H9 (cell line): ENCODE results near the gene DTNB. TPM values are rescaled to one million over a fixed set of nuclear protein-coding genes. Genes with fewer than 3 reads are reported as not detected.

Source experiments
- DNase-seq: peaks from one replicate; pipeline ENCODE4 v3.0.0-alpha.2; 2017
- H2AFZ ChIP-seq: one replicate; pipeline ENCODE4 v1.6.1; 2013; ENCODE audit warnings: mild to moderate bottlenecking, low read length, control low read depth, moderate library complexity
- H2AK5ac ChIP-seq: 2 replicates; pipeline ENCODE4 v1.6.1; 2013; ENCODE audit warnings: low read length, control low read depth, mixed read lengths; ENCODE audit not compliant: insufficient read length
- H2BK120ac ChIP-seq: one replicate; pipeline ENCODE4 v1.6.1; 2013; ENCODE audit warnings: low read depth, mild to moderate bottlenecking, low read length, control low read depth, inconsistent platforms; ENCODE audit not compliant: poor library complexity, severe bottlenecking
- H2BK12ac ChIP-seq: 2 replicates; pipeline ENCODE4 v1.6.1; 2013; ENCODE audit warnings: low read length, control low read depth, mixed read lengths, low read depth; ENCODE audit not compliant: insufficient read length
- H2BK15ac ChIP-seq: 2 replicates; pipeline ENCODE4 v1.6.1; 2013; ENCODE audit warnings: low read depth, low read length, control low read depth
- H2BK20ac ChIP-seq: one replicate; pipeline ENCODE4 v1.6.1; 2013; ENCODE audit warnings: low read depth, mild to moderate bottlenecking, low read length, control low read depth, inconsistent platforms; ENCODE audit not compliant: poor library complexity, severe bottlenecking
- H2BK5ac ChIP-seq: 2 replicates; pipeline ENCODE4 v1.6.1; 2013; ENCODE audit warnings: low read length, control low read depth, mixed read lengths; ENCODE audit not compliant: insufficient read length
- H3K14ac ChIP-seq: 2 replicates; pipeline ENCODE4 v1.6.1; 2013; ENCODE audit warnings: low read length, control low read depth; ENCODE audit not compliant: insufficient read depth
- H3K18ac ChIP-seq: 2 replicates; pipeline ENCODE4 v1.6.1; 2013; ENCODE audit warnings: low read depth, mild to moderate bottlenecking, mixed read lengths, low read length, control low read depth; ENCODE audit not compliant: insufficient read length
- H3K23ac ChIP-seq: 2 replicates; pipeline ENCODE4 v1.6.1; 2013; ENCODE audit warnings: low read length, control low read depth, mixed read lengths, low read depth; ENCODE audit not compliant: insufficient read length
- H3K23me2 ChIP-seq: 2 replicates; pipeline ENCODE4 v1.6.1; 2013; ENCODE audit warnings: low read depth, mild to moderate bottlenecking, mixed read lengths, low read length, control low read depth; ENCODE audit not compliant: insufficient read length, poor library complexity, severe bottlenecking
- H3K27ac ChIP-seq: 2 replicates; pipeline ENCODE4 v1.5.1; 2013; ENCODE audit warnings: low read length, control low read depth, mixed read lengths, low read depth; ENCODE audit not compliant: insufficient read length
- H3K27me3 ChIP-seq: 2 replicates; pipeline ENCODE4 v1.6.1; 2013; ENCODE audit warnings: low read length, control low read depth, inconsistent platforms; ENCODE audit not compliant: insufficient read depth
- H3K4ac ChIP-seq: 2 replicates; pipeline ENCODE4 v1.6.1; 2013; ENCODE audit warnings: low read depth, mild to moderate bottlenecking, control low read depth, inconsistent platforms, low read length, moderate library complexity
- H3K4me1 ChIP-seq: 2 replicates; pipeline ENCODE4 v1.6.1; 2013; ENCODE audit warnings: low read length, control low read depth, inconsistent platforms; ENCODE audit not compliant: insufficient read depth
- H3K4me2 ChIP-seq: 2 replicates; pipeline ENCODE4 v1.6.1; 2013; ENCODE audit warnings: low read length, control low read depth, mixed read lengths; ENCODE audit not compliant: insufficient read length, insufficient read depth
- H3K56ac ChIP-seq: 2 replicates; pipeline ENCODE4 v1.6.1; 2013; ENCODE audit warnings: low read depth, mild to moderate bottlenecking, mixed read lengths, low read length, control low read depth; ENCODE audit not compliant: insufficient read length
- H3K79me1 ChIP-seq: 2 replicates; pipeline ENCODE4 v1.6.1; 2013; ENCODE audit warnings: low read depth, mild to moderate bottlenecking, moderate library complexity, low read length, control low read depth, inconsistent platforms; ENCODE audit not compliant: insufficient read depth, poor library complexity, severe bottlenecking
- H3K79me2 ChIP-seq: 2 replicates; pipeline ENCODE4 v1.6.1; 2013; ENCODE audit warnings: low read length, control low read depth, inconsistent platforms; ENCODE audit not compliant: insufficient read depth
- H3K9ac ChIP-seq: 2 replicates; pipeline ENCODE4 v1.6.1; 2013; ENCODE audit warnings: low read length, control low read depth, mixed read lengths; ENCODE audit not compliant: insufficient read length; ENCODE audit errors: extremely low read depth
- H3K9me3 ChIP-seq: one replicate; pipeline ENCODE4 v1.6.1; 2013; ENCODE audit warnings: low read depth, low read length, inconsistent platforms; ENCODE audit not compliant: control insufficient read depth
- H3T11ph ChIP-seq: one replicate; pipeline ENCODE4 v1.6.1; 2013; ENCODE audit warnings: mild to moderate bottlenecking, low read length, control low read depth, inconsistent platforms
- H4K20me1 ChIP-seq: one replicate; pipeline ENCODE4 v1.6.1; 2013; ENCODE audit not compliant: control insufficient read depth, insufficient read length, insufficient read depth
- H4K5ac ChIP-seq: 2 replicates; pipeline ENCODE4 v1.6.1; 2013; ENCODE audit warnings: low read depth, mild to moderate bottlenecking, mixed read lengths, low read length, control low read depth; ENCODE audit not compliant: insufficient read length
- H4K8ac ChIP-seq: replicated peaks from 2 replicates; pipeline ENCODE4 v1.6.1; 2013; ENCODE audit warnings: low read length, control low read depth, mixed read lengths, low read depth; ENCODE audit not compliant: insufficient read length
- H4K91ac ChIP-seq: 2 replicates; pipeline ENCODE4 v1.6.1; 2013; ENCODE audit warnings: low read depth, mild to moderate bottlenecking, moderate library complexity, mixed read lengths, low read length, control low read depth; ENCODE audit not compliant: insufficient read length
- H3K27ac Mint-ChIP-seq, 3 experiments: 2 replicates in 2 of 3; 3 replicates in 1 of 3; pipeline ENCODE4 v1.8.0; 2020 to 2021; ENCODE audit warnings: mixed read lengths in 3 of 3, mild to moderate bottlenecking in 1 of 3, moderate library complexity in 1 of 3
- H3K27me3 Mint-ChIP-seq: 2 replicates; pipeline ENCODE4 v1.8.0; 2021; ENCODE audit warnings: low read depth, mild to moderate bottlenecking, moderate library complexity, mixed read lengths
- H3K36me3 Mint-ChIP-seq, 3 experiments: 2 replicates in 2 of 3; 3 replicates in 1 of 3; pipeline ENCODE4 v1.8.0; 2020 to 2021; ENCODE audit warnings: low read depth in 3 of 3, mixed read lengths in 3 of 3; ENCODE audit not compliant: insufficient read depth in 1 of 3
- H3K4me1 Mint-ChIP-seq, 2 experiments: 2 replicates each; pipeline ENCODE4 v1.8.0; 2020; ENCODE audit warnings: mixed read lengths in 2 of 2
- H3K4me3 Mint-ChIP-seq, 2 experiments: 2 replicates in 1 of 2; 3 replicates in 1 of 2; pipeline ENCODE4 v1.8.0; 2020 to 2021; ENCODE audit warnings: mild to moderate bottlenecking in 2 of 2, mixed read lengths in 2 of 2, moderate library complexity in 1 of 2
- H3K9me3 Mint-ChIP-seq, 2 experiments: 2 replicates in 1 of 2; 3 replicates in 1 of 2; pipeline ENCODE4 v1.8.0; 2020; ENCODE audit warnings: mild to moderate bottlenecking in 2 of 2, mixed read lengths in 2 of 2, moderate library complexity in 1 of 2
- WGBS: extraction: QIAGEN DNeasy Blood & Tissue Kit; methylation state at CpG from one replicate; pipeline ENCODE4 v1.1.7; 2013; ENCODE audit warnings: missing lambda C conversion rate, low lambda C conversion rate, mixed read lengths; ENCODE audit not compliant: insufficient read length; ENCODE audit errors: extremely low coverage; 5-methylcytosine and 5-hydroxymethylcytosine counted together
- total RNA-seq: library from RNA; stranded (reverse); gene quantifications from 2 replicates; pipeline ENCODE4 v1.2.1, GENCODE V29; 2021
- TF ChIP-seq, protein P1 (sequence below): fragments of 200-600 bp; sonication (generic); conservative IDR thresholded peaks from 3 replicates; pipeline ENCODE4 v1.8.0; 2021; ENCODE audit warnings: antibody characterized with exemption, mild to moderate bottlenecking

DTNB gene
- total RNA-seq, 1 experiment from 2014 or later: 26.7 TPM

DNA sequence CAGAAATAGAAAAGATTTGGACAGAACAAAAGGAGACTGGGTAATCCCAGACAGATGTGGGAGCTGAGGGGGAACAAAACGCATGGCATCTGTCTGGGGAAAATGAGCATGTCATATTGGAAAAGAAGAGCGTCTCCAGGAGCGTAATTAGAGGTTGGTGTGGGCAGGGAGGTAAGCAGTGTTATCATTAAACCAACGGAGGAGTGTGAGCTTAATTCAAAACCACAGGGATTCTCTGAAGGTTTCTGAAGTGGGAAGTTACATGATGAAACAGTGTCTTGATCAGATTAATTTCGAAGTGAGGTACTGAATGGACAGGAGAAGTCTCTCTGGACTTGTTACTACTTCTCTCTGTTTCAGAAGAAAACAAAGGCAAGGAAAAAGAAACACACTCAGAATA lies 53.3 kb downstream of the DTNB start:
- TF ChIP-seq, protein P1, sequence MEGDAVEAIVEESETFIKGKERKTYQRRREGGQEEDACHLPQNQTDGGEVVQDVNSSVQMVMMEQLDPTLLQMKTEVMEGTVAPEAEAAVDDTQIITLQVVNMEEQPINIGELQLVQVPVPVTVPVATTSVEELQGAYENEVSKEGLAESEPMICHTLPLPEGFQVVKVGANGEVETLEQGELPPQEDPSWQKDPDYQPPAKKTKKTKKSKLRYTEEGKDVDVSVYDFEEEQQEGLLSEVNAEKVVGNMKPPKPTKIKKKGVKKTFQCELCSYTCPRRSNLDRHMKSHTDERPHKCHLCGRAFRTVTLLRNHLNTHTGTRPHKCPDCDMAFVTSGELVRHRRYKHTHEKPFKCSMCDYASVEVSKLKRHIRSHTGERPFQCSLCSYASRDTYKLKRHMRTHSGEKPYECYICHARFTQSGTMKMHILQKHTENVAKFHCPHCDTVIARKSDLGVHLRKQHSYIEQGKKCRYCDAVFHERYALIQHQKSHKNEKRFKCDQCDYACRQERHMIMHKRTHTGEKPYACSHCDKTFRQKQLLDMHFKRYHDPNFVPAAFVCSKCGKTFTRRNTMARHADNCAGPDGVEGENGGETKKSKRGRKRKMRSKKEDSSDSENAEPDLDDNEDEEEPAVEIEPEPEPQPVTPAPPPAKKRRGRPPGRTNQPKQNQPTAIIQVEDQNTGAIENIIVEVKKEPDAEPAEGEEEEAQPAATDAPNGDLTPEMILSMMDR: no peak
- H3K4me1 Mint-ChIP-seq: peaks cover 10 to 12% of the 10 kb centered on the region in 2 experiments

More for the DNA sequence above, 53.3 kb downstream of the DTNB start:
- Histone ChIP-seq H4K8ac (no peak overlapping the region), H3K9me3 (no peaks in the 10 kb centered on the region), H4K5ac (no peak overlapping the region), H2BK120ac (no peak overlapping the region), H2BK5ac (no peak overlapping the region), H3K27me3 (no peaks in the 10 kb centered on the region), H3K79me2 (no peaks in the 10 kb centered on the region), H3K23ac (no peak overlapping the region), H2AFZ (no peak overlapping the region), H3K27ac (no peak overlapping the region), H2BK20ac (no peak overlapping the region), H4K20me1 (no peaks in the 10 kb centered on the region), H3K4me1 (no peaks in the 10 kb centered on the region; the same call in 1 of the 2 replicates), H2BK15ac (no peak overlapping the region), H2AK5ac (no peak overlapping the region), H4K91ac (no peak overlapping the region), H3K14ac (no peak overlapping the region), H3K18ac (no peak overlapping the region), H3K56ac (no peak overlapping the region), H3K9ac (no peak overlapping the region), H3T11ph (no peak overlapping the region), H3K4me2 (no peak overlapping the region), H2BK12ac (no peak overlapping the region), H3K79me1 (no peaks in the 10 kb centered on the region), H3K23me2 (no peaks in the 10 kb centered on the region), H3K4ac (no peak overlapping the region)
- peak overlapping the region in 2 of 3 experiments; percentile 59 to 68; a peak in 3 of 7 replicates for H3K27ac Mint-ChIP-seq
- WGBS: no CpG with 5 or more reads among the region's 5 CpGs
- no peaks in the 10 kb centered on the region; the same call in 1 of the 2 replicates for H3K27me3 Mint-ChIP-seq
- no peaks in the 10 kb centered on the region for H3K9me3 Mint-ChIP-seq
- no peak for DNase-seq
- no peak overlapping the region for H3K4me3 Mint-ChIP-seq
- H3K36me3 Mint-ChIP-seq: peaks cover 10 to 29% (median 15%) of the 10 kb centered on the region in 3 experiments; a peak in 5 of 7 replicates
